ENCODE data around the gene CREBBP.

- TF ChIP-seq REST (IDR thresholded peaks at IDR 0.05; ENCODE audit: insufficient read depth in 1 of 2, low read depth in 2 of 2, low read length in 2 of 2) (no peak), POLR2AphosphoS5 (IDR thresholded peaks at IDR 0.05; ENCODE audit: low read depth, low read length) (no peak), SIN3A (IDR thresholded peaks at IDR 0.05; ENCODE audit: borderline replicate concordance, insufficient read depth, low read length) (no peak), TAF1 (IDR thresholded peaks at IDR 0.05; ENCODE audit: borderline replicate concordance, insufficient read depth, low read length) (no peak), FOXP2 (optimal IDR thresholded peaks at IDR 0.05; ENCODE audit: borderline replicate concordance, extremely low read depth, extremely low read length, insufficient read depth) (no peak)
Measured at GRCh38 chr16:3761375-3762106, 119.0 kb downstream of the CREBBP start.
